ENCODE data around the gene GRAMD1B. TPM values are rescaled to one million over a fixed set of nuclear protein-coding genes. Genes with fewer than 3 reads are reported as not detected.

The GRAMD1B gene
- polyA plus RNA-seq, 2 of the 4 experiments (the other 2 are of a cell fraction), result 55.5 to 108 TPM

- Histone ChIP-seq H3K27ac (no peak overlapping the region), H3K9me3 (no peaks in the 10 kb centered on the region), H3K4me2 (no peak overlapping the region), H3K4me3 (no peak overlapping the region), H3K4me1 (peaks cover 17% of the 10 kb centered on the region)
- ATAC-seq (no peak), DNase-seq (ENCODE audit: low read depth in 1 of 2, low spot score in 1 of 2) (no peak), FAIRE-seq (no peak)
- TF ChIP-seq JUN (IDR thresholded peaks at IDR 0.05) (no peak), MAX (IDR thresholded peaks at IDR 0.05) (no peak), HES2 (IDR thresholded peaks at IDR 0.05) (no peak), CBX2 (IDR thresholded peaks at IDR 0.05; ENCODE audit: borderline replicate concordance, low read depth) (no peak), RCOR1 (IDR thresholded peaks at IDR 0.05; ENCODE audit: low read depth, low read length) (no peak), FOSB (CRISPR knock-in tag; IDR thresholded peaks at IDR 0.05) (no peak)
- 90% methylated on average over 13 of the region's 13 CpGs for WGBS (ENCODE audit: missing lambda C conversion rate)
- POLR2A ChIA-PET, result no interaction called here
- CTCF ChIA-PET, result interaction anchor here (1.0 to 2.7 kb wide), 4 partner anchors 14 to 49 kb away, joined by 3 to 9 read pairs (median 4); no protein-coding TSS in a partner anchor
Measured at GRCh38 chr11:123559523-123559955, 129.5 kb downstream of the GRAMD1B start.

GRCh38 chr11:123560006-123560405 lies 129.9 kb downstream of the GRAMD1B start:
- no peak for FAIRE-seq
- CTCF ChIA-PET, result interaction anchor here (0.8 to 0.9 kb wide), 2 partner anchors 9 to 17 kb away, joined by 3 read pairs; no protein-coding TSS in a partner anchor
- WGBS (ENCODE audit: missing lambda C conversion rate), result 95% methylated on average over 16 of the region's 23 CpGs
- TF ChIP-seq FOSB (CRISPR knock-in tag; IDR thresholded peaks at IDR 0.05), result no peak
- no peak for TF ChIP-seq HES2 (IDR thresholded peaks at IDR 0.05)
- TF ChIP-seq RARB (CRISPR knock-in tag; IDR thresholded peaks at IDR 0.05), result no peak
- TF ChIP-seq BCL3 (IDR thresholded peaks at IDR 0.05), result no peak
- TF ChIP-seq EHF (CRISPR knock-in tag; IDR thresholded peaks at IDR 0.05), result no peak
- no peak; a peak in 1 of 6 replicates for ATAC-seq
- Histone ChIP-seq H3K9me3 (no peaks in the 10 kb centered on the region), H3K4me3 (no peak overlapping the region), H3K27ac (no peak overlapping the region), H3K4me1 (peaks cover 17% of the 10 kb centered on the region), H3K4me2 (no peak overlapping the region)
- POLR2A ChIA-PET, result no interaction called here
- no peak for DNase-seq (ENCODE audit: low read depth in 1 of 2, low spot score in 1 of 2)

GRCh38 chr11:123561431-123561800 lies 131.3 kb downstream of the GRAMD1B start:
- Histone ChIP-seq H3K4me2 (no peak overlapping the region), H3K27ac (no peak overlapping the region), H3K4me3 (no peak overlapping the region), H3K4me1 (peaks cover 17% of the 10 kb centered on the region), H3K9me3 (no peaks in the 10 kb centered on the region)
- TF ChIP-seq RAD21 (conservative IDR thresholded peaks at IDR 0.05 in 1 of 2, IDR thresholded peaks at IDR 0.05 in 1 of 2) (no peak), RARB (CRISPR knock-in tag; IDR thresholded peaks at IDR 0.05) (no peak), ESRRA (IDR thresholded peaks at IDR 0.05; ENCODE audit: borderline replicate concordance, low read length) (no peak), TFCP2L1 (CRISPR knock-in tag; IDR thresholded peaks at IDR 0.05) (no peak), CBX2 (IDR thresholded peaks at IDR 0.05; ENCODE audit: borderline replicate concordance, low read depth) (no peak)
- DNase-seq (ENCODE audit: low read depth in 1 of 2, low spot score in 1 of 2), result no peak
- POLR2A ChIA-PET, result no interaction called here
- no peak for FAIRE-seq
- peak in 1 of 2 experiments; percentile 8; a peak in 2 of 6 replicates for ATAC-seq
- 83% methylated on average over 4 of the region's 5 CpGs for WGBS (ENCODE audit: missing lambda C conversion rate)
- CTCF ChIA-PET, result interaction anchor here (0.6 to 1.4 kb wide), 3 partner anchors 12 to 408 kb away, joined by 3 to 5 read pairs (median 5); no protein-coding TSS in a partner anchor

GRCh38 chr11:123562158-123562557 lies 132.1 kb downstream of the GRAMD1B start:
- Histone ChIP-seq H3K27ac (no peak overlapping the region), H3K4me1 (peaks cover 17% of the 10 kb centered on the region), H3K4me2 (no peak overlapping the region), H3K4me3 (no peak overlapping the region), H3K9me3 (no peaks in the 10 kb centered on the region)
- WGBS (ENCODE audit: missing lambda C conversion rate), result 86% methylated on average over 7 of the region's 7 CpGs
- ATAC-seq, result no peak
- FAIRE-seq, result no peak
- DNase-seq (ENCODE audit: low read depth in 1 of 2, low spot score in 1 of 2), result no peak
- POLR2A ChIA-PET, result no interaction called here
- no peak for TF ChIP-seq ZC3H11A (IDR thresholded peaks at IDR 0.05)
- no peak for TF ChIP-seq RNF2 (IDR thresholded peaks at IDR 0.05; ENCODE audit: borderline replicate concordance, low read depth)
- no peak for TF ChIP-seq JUNB (IDR thresholded peaks at IDR 0.05)
- TF ChIP-seq CTCF (IDR thresholded peaks at IDR 0.05), result no peak
- no peak for TF ChIP-seq TFCP2L1 (CRISPR knock-in tag; IDR thresholded peaks at IDR 0.05)
- no peak for TF ChIP-seq RCOR1 (IDR thresholded peaks at IDR 0.05; ENCODE audit: low read depth, low read length)
- no peak for TF ChIP-seq KDM5A (IDR thresholded peaks at IDR 0.05)
- CTCF ChIA-PET, result interaction anchor here (1.4 kb wide), 1 partner anchor 15 kb away, joined by 5 read pairs; no protein-coding TSS in a partner anchor
